IPS-18a (cell line): Measurements from ENCODE around the gene APELA.
"Not testable (repeated sequence)": the region's sequence is repeated elsewhere in the genome, so short reads cannot be mapped to it uniquely, and the experiment has no call there.

Experiments
- H3K27ac ChIP-seq: one replicate; pipeline ENCODE4 v1.5.1; 2013; ENCODE audit warnings: low read length
- H3K27me3 ChIP-seq: one replicate; pipeline ENCODE4 v1.6.1; 2013; ENCODE audit warnings: mild to moderate bottlenecking, low read length; ENCODE audit not compliant: control insufficient read depth, insufficient read depth
- H3K36me3 ChIP-seq: one replicate; pipeline ENCODE4 v1.6.1; 2013; ENCODE audit warnings: low read depth, low read length; ENCODE audit not compliant: control insufficient read depth
- H3K4me1 ChIP-seq: one replicate; pipeline ENCODE4 v1.6.1; 2013; ENCODE audit warnings: low read depth, low read length; ENCODE audit not compliant: control insufficient read depth
- H3K4me3 ChIP-seq: one replicate; pipeline ENCODE4 v1.5.1; 2013; ENCODE audit warnings: low read length
- H3K9ac ChIP-seq: one replicate; pipeline ENCODE4 v1.6.1; 2013; ENCODE audit warnings: mild to moderate bottlenecking, low read length, moderate library complexity
- H3K9me3 ChIP-seq: one replicate; pipeline ENCODE4 v1.6.1; 2013; ENCODE audit warnings: low read depth, low read length; ENCODE audit not compliant: control insufficient read depth

APELA gene

DNA sequence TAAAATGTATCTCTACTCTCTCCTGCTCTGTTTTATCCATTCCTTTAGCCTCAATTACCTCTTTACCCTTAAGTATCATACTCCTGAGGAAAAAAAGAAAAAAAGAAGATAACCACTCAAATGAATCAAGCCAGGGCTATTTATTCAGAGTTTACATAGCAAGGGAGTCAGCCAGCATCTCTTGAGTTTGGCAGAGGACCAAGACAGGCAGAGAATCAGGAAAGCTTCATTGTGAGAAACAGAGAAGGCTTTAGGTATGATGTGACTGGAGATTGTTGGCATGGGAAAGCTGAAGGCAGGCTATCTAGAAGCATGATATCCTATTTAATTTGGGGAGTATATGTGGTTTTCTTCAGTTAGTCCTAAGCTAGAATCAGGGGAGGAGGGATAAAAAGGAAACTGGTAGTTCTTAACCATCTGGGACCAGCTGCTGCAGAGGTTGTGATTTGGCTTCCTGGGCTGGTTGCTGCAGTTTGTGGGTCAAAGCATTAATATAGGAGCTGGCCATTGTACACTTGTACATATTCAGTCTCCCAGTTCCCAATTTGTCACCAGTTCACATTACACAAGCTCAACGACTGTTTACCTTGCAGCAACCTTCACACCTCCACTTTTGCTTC is 11.2 kb downstream of the APELA start:
- Histone ChIP-seq H3K27ac (no peak overlapping the region), H3K36me3 (peaks cover 60% of the 10 kb centered on the region), H3K27me3 (no peaks in the 10 kb centered on the region), H3K9me3 (no peaks in the 10 kb centered on the region), H3K9ac (no peak overlapping the region), H3K4me3 (no peak overlapping the region), H3K4me1 (peaks cover 3% of the 10 kb centered on the region)

DNA sequence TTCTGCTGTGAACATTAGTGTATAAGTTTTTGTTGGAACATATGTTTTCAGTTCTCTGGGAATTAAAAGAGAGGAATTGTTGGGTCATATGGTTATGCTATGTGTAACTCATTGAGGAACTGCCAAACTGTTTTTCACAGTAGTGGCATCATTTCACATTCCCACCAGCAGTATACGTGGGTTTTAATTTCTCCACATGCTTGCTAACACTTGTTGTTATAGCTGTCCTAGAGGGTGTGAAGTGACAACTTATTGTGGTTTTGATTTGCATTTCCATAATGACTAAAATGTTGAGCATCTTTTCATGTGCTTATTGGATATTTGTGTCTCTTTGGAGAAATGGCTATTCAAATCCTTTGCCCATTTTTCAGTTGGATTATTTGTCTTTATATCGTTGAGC is 13.7 kb downstream of the APELA start:
- Histone ChIP-seq H3K4me3 (no peak overlapping the region), H3K27ac (no peak overlapping the region), H3K36me3 (peaks cover 55% of the 10 kb centered on the region), H3K9ac (no peak overlapping the region), H3K9me3 (no peaks in the 10 kb centered on the region), H3K4me1 (peaks cover 3% of the 10 kb centered on the region), H3K27me3 (no peaks in the 10 kb centered on the region)

DNA sequence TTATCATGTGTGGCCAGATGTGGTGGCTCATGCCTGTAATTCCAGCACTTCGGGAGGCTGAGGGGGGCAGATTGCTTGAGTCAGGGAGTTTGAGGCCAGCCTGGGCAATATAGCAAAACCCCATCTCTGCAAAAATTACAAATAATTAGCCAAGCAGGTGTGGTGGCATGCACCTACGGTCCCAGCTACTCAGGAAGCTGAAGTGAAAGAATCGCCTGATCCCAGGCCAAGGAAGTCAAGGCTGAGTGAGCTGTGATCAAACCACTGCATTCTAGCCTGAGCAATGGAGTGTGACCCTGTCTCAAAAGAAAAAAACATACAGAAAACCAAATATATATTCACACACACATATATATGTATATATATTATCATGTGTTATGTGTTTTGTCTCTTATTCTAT is 15.0 kb downstream of the APELA start:
- Histone ChIP-seq H3K4me1 (peaks cover 3% of the 10 kb centered on the region), H3K4me3 (no peak overlapping the region), H3K36me3 (peaks cover 61% of the 10 kb centered on the region), H3K9ac (no peak overlapping the region), H3K27me3 (no peaks in the 10 kb centered on the region), H3K27ac (no peak overlapping the region), H3K9me3 (no peaks in the 10 kb centered on the region)

DNA sequence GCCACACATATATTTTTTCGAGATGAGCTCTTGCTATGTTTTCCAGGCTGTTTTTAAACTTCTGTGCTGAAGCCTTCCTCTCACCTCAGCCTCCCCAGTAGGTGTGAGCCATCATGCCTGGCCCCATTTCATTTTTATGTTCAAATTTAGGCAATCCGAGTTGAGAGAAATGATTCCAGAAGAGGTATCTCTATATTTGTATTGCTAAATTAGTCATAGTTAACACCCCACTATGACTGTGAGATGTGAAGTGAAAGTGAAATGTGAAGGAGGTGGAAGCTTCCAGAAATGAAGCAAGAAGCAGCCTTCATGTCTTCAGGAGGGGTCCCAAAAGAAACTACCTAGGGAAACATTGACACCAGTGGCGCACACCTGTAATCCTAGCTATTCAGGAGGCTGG is 17.7 kb downstream of the APELA start:
- H3K27me3 ChIP-seq, result no peaks in the 10 kb centered on the region
- peaks cover 3% of the 10 kb centered on the region for H3K4me1 ChIP-seq
- no peak overlapping the region for H3K27ac ChIP-seq
- no peaks in the 10 kb centered on the region for H3K9me3 ChIP-seq
- no peak overlapping the region for H3K9ac ChIP-seq
- no peak overlapping the region for H3K4me3 ChIP-seq
- H3K36me3 ChIP-seq, result peaks cover 50% of the 10 kb centered on the region

DNA sequence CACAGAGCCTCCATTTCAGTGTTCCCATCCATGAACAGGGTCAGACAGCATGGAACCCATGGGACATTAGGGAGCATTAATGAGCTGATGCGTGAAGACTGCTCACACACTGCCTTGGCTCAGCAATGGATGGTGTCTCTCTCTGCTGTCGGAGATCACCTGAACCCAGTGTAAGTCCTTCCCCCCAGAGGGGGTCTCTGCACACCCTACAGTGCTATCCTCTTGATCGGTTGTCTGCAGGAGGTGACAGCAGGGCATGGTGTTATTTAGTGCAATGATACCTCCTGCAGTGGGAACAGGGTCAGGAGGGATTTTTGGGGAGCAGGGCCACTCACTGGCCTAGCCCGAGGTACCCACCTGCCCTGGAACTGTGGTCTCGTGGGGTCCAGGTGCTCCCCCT is 25.6 kb downstream of the APELA start:
- no peak overlapping the region for H3K4me3 ChIP-seq
- no peaks in the 10 kb centered on the region for H3K4me1 ChIP-seq
- no peak overlapping the region for H3K9ac ChIP-seq
- peaks cover 2% of the 10 kb centered on the region for H3K36me3 ChIP-seq
- H3K27ac ChIP-seq, result no peak overlapping the region
- no peaks in the 10 kb centered on the region for H3K9me3 ChIP-seq
- H3K27me3 ChIP-seq, result no peaks in the 10 kb centered on the region

DNA sequence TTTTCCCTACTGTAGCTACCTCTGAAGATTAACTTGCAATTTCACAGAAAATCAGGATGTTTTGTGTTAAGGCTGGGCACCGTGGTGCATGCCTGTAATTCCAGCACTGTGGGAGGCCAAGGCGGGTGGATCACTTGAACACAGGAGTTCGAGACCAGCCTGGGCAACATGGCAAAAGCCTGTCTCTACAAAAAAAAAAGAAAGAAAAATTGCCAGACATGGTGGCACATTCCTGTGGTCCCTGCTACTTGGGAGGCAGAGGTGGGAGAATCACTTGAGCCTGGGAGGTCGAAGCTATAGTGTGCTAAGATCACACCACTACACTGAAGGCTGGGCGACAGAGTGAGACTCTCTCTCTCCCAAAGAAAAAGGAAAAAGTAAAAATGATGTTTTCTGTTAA is 27.4 kb downstream of the APELA start:
- H3K9ac ChIP-seq, result no peak overlapping the region
- no peaks in the 10 kb centered on the region for H3K9me3 ChIP-seq
- H3K4me1 ChIP-seq, result no peaks in the 10 kb centered on the region
- H3K4me3 ChIP-seq, result no peak overlapping the region
- no peaks in the 10 kb centered on the region for H3K36me3 ChIP-seq
- H3K27me3 ChIP-seq, result no peaks in the 10 kb centered on the region
- H3K27ac ChIP-seq, result no peak overlapping the region

DNA sequence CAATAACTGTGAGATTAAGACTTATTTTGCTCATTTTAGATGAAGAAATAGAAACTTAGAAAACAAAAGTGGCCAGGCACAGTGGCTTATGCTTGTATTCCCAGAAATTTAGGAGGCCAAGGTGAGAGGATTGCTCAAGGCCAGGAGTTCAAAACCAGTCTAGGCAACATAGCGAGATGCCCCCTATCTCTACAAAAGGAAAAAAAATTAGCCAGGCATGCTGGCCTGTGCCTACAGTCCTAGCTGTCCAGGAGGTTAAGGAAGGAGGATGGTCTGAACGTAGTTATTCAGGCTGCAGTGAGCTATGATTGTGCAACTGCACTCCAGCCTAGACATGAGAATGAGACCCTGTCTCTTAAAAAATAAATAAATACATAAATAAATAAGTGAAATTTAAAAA is 28.0 kb downstream of the APELA start:
- no peaks in the 10 kb centered on the region for H3K4me1 ChIP-seq
- H3K9me3 ChIP-seq, result no peaks in the 10 kb centered on the region
- no peak overlapping the region for H3K27ac ChIP-seq
- no peaks in the 10 kb centered on the region for H3K27me3 ChIP-seq
- no peak overlapping the region for H3K9ac ChIP-seq
- no peak overlapping the region for H3K4me3 ChIP-seq
- H3K36me3 ChIP-seq, result no peaks in the 10 kb centered on the region

DNA sequence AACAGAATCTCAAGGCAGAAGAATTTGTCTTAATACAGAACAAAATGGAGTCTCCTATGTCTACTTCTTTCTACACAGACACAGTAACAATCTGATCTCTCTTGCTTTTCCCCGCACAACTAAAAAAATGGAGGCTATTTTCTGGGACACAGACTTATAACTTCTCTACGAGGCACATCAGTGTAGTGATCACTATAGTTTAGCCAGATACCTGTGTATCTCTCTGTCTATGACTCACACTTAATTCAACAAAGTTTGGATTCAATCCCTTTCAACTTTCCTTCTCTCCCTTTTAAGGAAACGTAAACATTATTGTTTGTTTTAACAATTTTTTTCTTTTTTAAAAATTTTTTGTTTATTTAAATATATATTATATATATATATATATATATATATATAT is 29.4 kb downstream of the APELA start:
- Histone ChIP-seq H3K27me3 (no peaks in the 10 kb centered on the region), H3K36me3 (no peaks in the 10 kb centered on the region), H3K4me1 (no peaks in the 10 kb centered on the region), H3K9me3 (no peaks in the 10 kb centered on the region), H3K27ac (no peak overlapping the region), H3K4me3 (no peak overlapping the region), H3K9ac (no peak overlapping the region)

DNA sequence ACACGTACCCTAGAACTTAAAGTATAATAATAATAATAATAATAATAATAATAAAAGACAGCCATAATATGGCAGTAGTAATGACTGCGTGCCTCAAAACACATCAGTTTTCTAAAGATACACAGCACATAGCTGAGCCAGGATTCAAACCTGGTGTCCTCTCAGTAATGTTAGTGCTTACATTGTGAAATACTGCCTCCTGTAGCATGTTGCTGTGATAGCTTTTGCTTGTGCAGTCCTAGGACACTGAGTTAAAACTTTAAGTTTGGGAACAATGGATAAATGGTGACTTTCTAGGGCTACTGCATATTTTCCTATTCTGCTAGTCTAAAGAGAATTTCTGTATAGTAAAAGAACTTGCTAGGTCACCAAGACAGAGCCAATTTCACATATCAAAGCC is 36.5 kb downstream of the APELA start:
- H3K9me3 ChIP-seq, H3K4me3 ChIP-seq, H3K27me3 ChIP-seq, H3K4me1 ChIP-seq, H3K36me3 ChIP-seq, H3K9ac ChIP-seq, H3K27ac ChIP-seq: not testable (repeated sequence)

DNA sequence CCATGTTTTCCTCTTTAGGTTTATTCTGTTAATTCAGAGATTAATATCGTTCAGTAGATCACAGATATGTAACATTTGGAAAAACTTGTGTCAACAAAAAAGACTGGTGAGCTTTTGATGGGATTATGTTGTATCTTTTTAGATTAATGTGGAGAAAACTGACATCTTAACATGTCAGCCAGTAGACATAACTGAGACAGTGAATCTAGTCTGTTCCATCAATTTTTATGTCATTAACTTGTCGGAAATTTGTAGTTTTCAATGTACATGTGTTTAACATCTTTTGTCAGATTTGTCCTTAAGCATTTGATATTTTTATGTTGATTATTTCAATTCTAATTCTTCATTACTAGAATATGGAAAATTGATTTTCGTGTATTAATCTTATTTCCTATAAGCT is 42.0 kb downstream of the APELA start:
- no peaks in the 10 kb centered on the region for H3K4me1 ChIP-seq
- no peaks in the 10 kb centered on the region for H3K36me3 ChIP-seq
- no peaks in the 10 kb centered on the region for H3K9me3 ChIP-seq
- no peak overlapping the region for H3K27ac ChIP-seq
- no peak overlapping the region for H3K4me3 ChIP-seq
- H3K9ac ChIP-seq, result no peak overlapping the region
- H3K27me3 ChIP-seq, result no peaks in the 10 kb centered on the region

DNA sequence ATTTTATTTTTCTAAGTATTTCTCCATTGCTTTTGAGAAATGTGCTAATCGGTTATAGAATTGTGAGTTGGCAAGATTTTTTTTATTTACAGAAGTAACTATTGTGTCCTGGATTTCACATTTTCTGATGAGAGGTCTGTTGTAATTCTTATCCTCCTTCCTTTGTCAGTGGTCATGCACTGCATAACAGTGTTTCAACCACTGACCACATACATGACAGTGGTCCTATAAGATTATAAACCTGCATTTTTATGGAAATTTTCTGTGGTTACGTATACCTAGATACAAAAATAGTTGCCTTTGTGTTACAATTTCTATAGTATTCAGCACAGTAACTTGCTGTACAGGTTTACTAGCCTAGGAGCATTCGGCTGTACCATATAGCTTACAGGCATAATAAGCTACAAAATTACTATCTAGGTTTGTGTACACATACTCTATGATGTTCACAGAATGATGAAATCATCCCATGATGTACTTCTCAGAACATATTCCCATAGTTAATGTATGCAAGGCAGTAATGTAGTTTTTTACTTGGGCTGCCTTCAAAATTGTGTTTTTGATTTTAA is 47.8 kb downstream of the APELA start:
- Histone ChIP-seq H3K36me3 (no peaks in the 10 kb centered on the region), H3K9ac (no peak overlapping the region), H3K9me3 (no peaks in the 10 kb centered on the region), H3K27me3 (no peaks in the 10 kb centered on the region), H3K4me1 (no peaks in the 10 kb centered on the region), H3K27ac (no peak overlapping the region), H3K4me3 (no peak overlapping the region)

DNA sequence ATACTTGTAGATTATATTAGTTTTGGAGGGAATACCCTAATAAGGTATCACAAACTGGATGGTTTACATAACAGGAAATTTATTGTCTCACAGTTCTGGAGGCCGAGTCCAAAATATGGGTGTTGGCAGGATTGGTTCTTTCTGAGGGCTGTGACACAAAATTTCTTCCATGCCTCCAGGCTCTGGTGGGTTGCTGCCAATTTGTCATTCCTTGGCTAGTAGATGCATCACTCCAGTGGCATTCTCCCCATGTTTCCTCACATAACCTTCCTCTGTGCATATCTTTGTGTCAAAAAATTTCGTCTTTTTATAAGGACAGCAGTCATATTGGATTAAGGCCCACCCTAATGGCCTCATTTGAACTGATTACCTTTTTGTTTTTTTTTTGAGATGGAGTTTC is 49.3 kb downstream of the APELA start:
- Histone ChIP-seq H3K27ac (no peak overlapping the region), H3K4me3 (no peak overlapping the region), H3K4me1 (peaks cover 2% of the 10 kb centered on the region), H3K27me3 (no peaks in the 10 kb centered on the region), H3K36me3 (no peaks in the 10 kb centered on the region), H3K9me3 (no peaks in the 10 kb centered on the region), H3K9ac (no peak overlapping the region)
